Prostate gland (tissue), 2 donors: ENCODE measurements around the gene CPEB2.

ENCODE experiments used
- CTCF ChIP-seq, 4 experiments: fragments of 200-600 bp in 2 of 4; fragments of 450-650 bp in 2 of 4; sonication (generic) in 2 of 4; IDR thresholded peaks; 1 replicate in 3 of 4; 2 replicates in 1 of 4; pipeline ENCODE4 v1.5.1; 2016 to 2019; ENCODE audit warnings: antibody characterized with exemption in 4 of 4, mild to moderate bottlenecking in 2 of 4, moderate library complexity in 2 of 4
- POLR2A ChIP-seq: fragments of 450-650 bp; IDR thresholded peaks from one replicate; pipeline ENCODE4 v1.6.1; 2016; ENCODE audit warnings: antibody characterized with exemption, mild to moderate bottlenecking

GRCh38 chr4:14961292-14961691, 41.0 kb upstream of the CPEB2 start:
- no peak for TF ChIP-seq CTCF (IDR thresholded peaks at IDR 0.05)
- no peak for TF ChIP-seq POLR2A
